ENCODE measurements around the gene RRAD. TPM values are rescaled to one million over a fixed set of nuclear protein-coding genes. Genes with fewer than 3 reads are reported as not detected.

RRAD gene
- total RNA-seq, 1 donor from 2014 or later: 12.1 TPM

DNA sequence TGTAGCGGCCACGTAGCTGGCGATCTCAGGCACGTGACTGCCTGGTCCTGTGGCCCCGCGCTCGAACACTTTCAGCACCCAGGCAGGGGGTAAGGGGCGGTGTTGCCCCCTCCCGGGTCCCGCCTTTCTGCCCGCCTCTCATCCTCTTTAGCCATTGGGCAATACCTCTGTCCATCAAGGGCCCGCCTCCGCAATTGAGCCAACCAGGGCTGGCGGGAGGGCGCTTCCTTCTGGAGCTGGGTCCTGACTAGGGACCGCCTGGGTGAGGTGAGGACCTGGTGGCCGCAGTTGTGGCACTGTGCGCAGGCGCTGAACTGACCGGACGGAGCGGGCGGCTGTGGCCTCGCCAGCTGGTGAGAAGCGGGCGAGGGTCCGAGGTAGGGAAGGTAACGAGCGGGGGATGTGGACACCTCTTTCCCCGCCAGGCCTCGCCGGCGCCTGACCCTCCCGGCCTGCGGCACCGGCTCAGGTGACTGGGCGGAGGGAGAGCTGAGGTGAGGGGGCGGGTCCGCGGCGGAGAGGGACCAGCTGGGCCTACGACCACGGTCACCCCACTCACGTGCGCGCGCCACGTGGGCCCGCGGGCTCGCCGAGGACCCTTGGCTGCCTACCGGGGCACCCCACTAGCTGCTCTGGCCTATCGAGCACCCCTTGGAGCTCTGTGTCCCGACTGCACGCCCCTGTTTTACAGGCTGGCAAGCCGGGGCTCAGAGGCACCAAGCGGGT, 44.9 kb downstream of the RRAD start, which contains the start of gene PDP2:
Gene PDP2, plus strand, starts transcription at position 228 of the 726 bp plus-strand sequence. CDS start 3,770 bp downstream, outside the sequence.
- H3K4me3 Mint-ChIP-seq (ENCODE audit: unreplicated experiment): peak within 1 kb of the TSS; percentile 96
- TF ChIP-seq EZH2 (IDR thresholded peaks at IDR 0.05; ENCODE audit: insufficient read depth, low read length): no peak
- TF ChIP-seq, protein P1, sequence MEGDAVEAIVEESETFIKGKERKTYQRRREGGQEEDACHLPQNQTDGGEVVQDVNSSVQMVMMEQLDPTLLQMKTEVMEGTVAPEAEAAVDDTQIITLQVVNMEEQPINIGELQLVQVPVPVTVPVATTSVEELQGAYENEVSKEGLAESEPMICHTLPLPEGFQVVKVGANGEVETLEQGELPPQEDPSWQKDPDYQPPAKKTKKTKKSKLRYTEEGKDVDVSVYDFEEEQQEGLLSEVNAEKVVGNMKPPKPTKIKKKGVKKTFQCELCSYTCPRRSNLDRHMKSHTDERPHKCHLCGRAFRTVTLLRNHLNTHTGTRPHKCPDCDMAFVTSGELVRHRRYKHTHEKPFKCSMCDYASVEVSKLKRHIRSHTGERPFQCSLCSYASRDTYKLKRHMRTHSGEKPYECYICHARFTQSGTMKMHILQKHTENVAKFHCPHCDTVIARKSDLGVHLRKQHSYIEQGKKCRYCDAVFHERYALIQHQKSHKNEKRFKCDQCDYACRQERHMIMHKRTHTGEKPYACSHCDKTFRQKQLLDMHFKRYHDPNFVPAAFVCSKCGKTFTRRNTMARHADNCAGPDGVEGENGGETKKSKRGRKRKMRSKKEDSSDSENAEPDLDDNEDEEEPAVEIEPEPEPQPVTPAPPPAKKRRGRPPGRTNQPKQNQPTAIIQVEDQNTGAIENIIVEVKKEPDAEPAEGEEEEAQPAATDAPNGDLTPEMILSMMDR (IDR thresholded peaks at IDR 0.05; ENCODE audit: insufficient read depth, low read depth, low read length): no peak
- peak; percentile 85 for DNase-seq (ENCODE audit: low read depth)
- peaks cover 21% of the 10 kb centered on the region for H4K20me1 ChIP-seq (ENCODE audit: insufficient read depth, low read length)
- peak within 1 kb of the TSS; percentile 80 for H3K4me3 ChIP-seq (ENCODE audit: insufficient read depth, low read depth, low read length)
- H3K36me3 ChIP-seq (ENCODE audit: insufficient read depth, low read length): peaks cover 11% of the 10 kb centered on the region
- H3K9me3 Mint-ChIP-seq (ENCODE audit: unreplicated experiment): no peaks in the 10 kb centered on the region
- no peaks in the 10 kb centered on the region for H3K27me3 ChIP-seq (ENCODE audit: insufficient read depth, low read length)
- peaks cover 11% of the 10 kb centered on the region for H3K4me1 ChIP-seq (ENCODE audit: insufficient read depth, low read length)
- peak within 1 kb of the TSS; percentile 86 for H2AFZ ChIP-seq (ENCODE audit: low read depth, low read length)
- H3K4me1 Mint-ChIP-seq (ENCODE audit: low read depth, unreplicated experiment): peaks cover 18% of the 10 kb centered on the region
- H3K27ac Mint-ChIP-seq (ENCODE audit: unreplicated experiment): peak within 1 kb of the TSS; percentile 26
- peak within 1 kb of the TSS; percentile 80 for H3K9ac ChIP-seq (ENCODE audit: low read length)
- H3K9me3 ChIP-seq (ENCODE audit: insufficient read depth, low read depth, low read length): no peaks in the 10 kb centered on the region
- no peak for FAIRE-seq
- H3K27ac ChIP-seq (ENCODE audit: low read depth, low read length): peak within 1 kb of the TSS; percentile 43
- peaks cover 23% of the 10 kb centered on the region for H3K79me2 ChIP-seq (ENCODE audit: insufficient read depth, low read length)
- peaks cover 10% of the 10 kb centered on the region for H3K36me3 Mint-ChIP-seq (ENCODE audit: low read depth, unreplicated experiment)
- no peaks in the 10 kb centered on the region for H3K27me3 Mint-ChIP-seq (ENCODE audit: low read depth, unreplicated experiment)
- peak within 1 kb of the TSS; percentile 93 for H3K4me2 ChIP-seq (ENCODE audit: low read length)

GRCh38 chr16:66878067-66878466, 47.3 kb downstream of the RRAD start:
- no peaks in the 10 kb centered on the region for H3K36me3 Mint-ChIP-seq (ENCODE audit: low read depth, unreplicated experiment)
- no peaks in the 10 kb centered on the region for H3K27me3 Mint-ChIP-seq (ENCODE audit: low read depth, unreplicated experiment)
- Histone ChIP-seq H3K79me2 (ENCODE audit: insufficient read depth, low read length) (peaks cover 17% of the 10 kb centered on the region), H3K27ac (ENCODE audit: low read depth, low read length) (no peak overlapping the region), H2AFZ (ENCODE audit: low read depth, low read length) (no peak overlapping the region), H3K4me2 (ENCODE audit: low read length) (no peak overlapping the region), H3K9ac (ENCODE audit: low read length) (no peak overlapping the region), H3K36me3 (ENCODE audit: insufficient read depth, low read length) (no peaks in the 10 kb centered on the region), H4K20me1 (ENCODE audit: insufficient read depth, low read length) (peaks cover 8% of the 10 kb centered on the region), H3K4me3 (ENCODE audit: insufficient read depth, low read depth, low read length) (no peak overlapping the region), H3K4me1 (ENCODE audit: insufficient read depth, low read length) (peaks cover 26% of the 10 kb centered on the region), H3K9me3 (ENCODE audit: insufficient read depth, low read depth, low read length) (no peaks in the 10 kb centered on the region), H3K27me3 (ENCODE audit: insufficient read depth, low read length) (no peaks in the 10 kb centered on the region)
- no peaks in the 10 kb centered on the region for H3K9me3 Mint-ChIP-seq (ENCODE audit: unreplicated experiment)
- H3K27ac Mint-ChIP-seq (ENCODE audit: unreplicated experiment): peak overlapping the region; percentile 29
- no peak overlapping the region for H3K4me3 Mint-ChIP-seq (ENCODE audit: unreplicated experiment)
- FAIRE-seq: no peak
- TF ChIP-seq EZH2 (IDR thresholded peaks at IDR 0.05; ENCODE audit: insufficient read depth, low read length): no peak
- TF ChIP-seq, protein P1 (IDR thresholded peaks at IDR 0.05; ENCODE audit: insufficient read depth, low read depth, low read length): no peak
- peaks cover 26% of the 10 kb centered on the region for H3K4me1 Mint-ChIP-seq (ENCODE audit: low read depth, unreplicated experiment)
- DNase-seq (ENCODE audit: low read depth): peak; percentile 54

Data from astrocyte (in vitro differentiated cells and primary cell).